HG03066 (cell line): Measurements from ENCODE around the gene DCC.

ENCODE experiments used
- ATAC-seq: cut with Tn5 transposase; IDR thresholded peaks from one replicate; pipeline ENCODE4 v1.9.1; 2021; ENCODE audit warnings: low read depth; ENCODE audit not compliant: unreplicated experiment

DCC gene

GRCh38 chr18:52888014-52888413 lies 548.0 kb downstream of the DCC start:
- no peak for ATAC-seq

GRCh38 chr18:52894801-52895200 lies 554.8 kb downstream of the DCC start:
- ATAC-seq = no peak

GRCh38 chr18:52897611-52898484 lies 557.9 kb downstream of the DCC start:
- no peak for ATAC-seq

GRCh38 chr18:52898485-52899058 lies 558.6 kb downstream of the DCC start:
- no peak for ATAC-seq

GRCh38 chr18:52902188-52902587 lies 562.2 kb downstream of the DCC start:
- no peak for ATAC-seq

GRCh38 chr18:52903857-52904256 lies 563.9 kb downstream of the DCC start:
- ATAC-seq = no peak

DNA sequence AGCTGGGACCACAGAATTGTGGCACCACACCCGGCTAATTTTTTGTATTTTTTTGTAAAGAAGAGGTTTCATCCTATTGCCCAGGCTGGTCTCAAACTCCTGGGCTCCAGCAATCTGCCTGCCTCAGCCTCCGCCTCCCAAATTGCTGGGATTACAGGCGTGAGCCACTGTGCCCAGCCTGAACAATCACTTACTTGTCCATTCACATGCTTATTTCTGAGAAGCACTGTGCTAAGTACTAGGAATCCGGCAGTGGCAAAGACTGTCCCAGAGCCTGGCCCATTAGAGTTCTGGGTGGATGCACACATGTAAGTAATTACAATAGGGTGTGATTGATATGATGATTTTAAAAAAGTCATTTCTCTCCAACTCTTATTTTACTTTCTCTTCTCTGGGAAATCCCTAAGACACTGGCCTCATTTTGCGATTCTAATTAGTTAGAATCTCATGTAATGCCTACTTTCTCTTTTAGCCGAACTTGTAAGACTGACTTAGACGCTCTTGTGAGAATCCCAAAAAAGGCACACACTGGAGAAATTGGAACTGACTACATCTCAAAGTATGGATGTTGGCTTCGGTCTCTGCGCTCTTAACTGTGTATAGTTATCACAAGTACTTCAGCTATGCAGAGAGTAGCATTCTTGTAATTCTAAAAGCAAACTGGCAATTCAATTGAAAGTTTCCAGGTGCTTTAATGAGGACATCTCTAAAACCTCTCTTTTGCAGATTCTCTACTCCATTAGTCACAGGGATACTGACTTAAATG lies 567.7 kb downstream of the DCC start:
- no peak for ATAC-seq

- ATAC-seq = no peak
These were observed 574.2 kb downstream of the DCC start for GRCh38 chr18:52914148-52914547.

- no peak for ATAC-seq
These were observed 580.7 kb downstream of the DCC start for GRCh38 chr18:52920665-52921064.

GRCh38 chr18:52933356-52933755 lies 593.4 kb downstream of the DCC start:
- ATAC-seq = no peak

GRCh38 chr18:52936931-52937330 lies 596.9 kb downstream of the DCC start:
- ATAC-seq = no peak

DNA sequence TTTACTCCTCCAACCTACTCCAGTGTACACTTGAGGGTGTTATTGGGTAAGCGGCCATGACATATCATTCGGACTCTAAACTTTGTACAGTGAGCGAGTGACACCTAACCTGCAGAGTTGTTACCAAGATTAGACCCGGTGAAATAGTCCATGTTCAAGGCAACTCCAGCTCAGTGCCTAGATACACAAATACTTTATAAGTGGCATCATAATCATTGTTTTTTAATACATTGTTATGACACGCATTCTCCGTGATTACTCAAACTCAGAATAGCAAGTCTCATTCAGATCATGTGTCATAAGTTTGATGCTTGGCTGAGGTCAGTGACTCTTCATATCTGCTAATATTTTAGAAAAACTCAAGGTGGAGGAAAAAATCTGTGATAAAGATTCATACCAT lies 597.8 kb downstream of the DCC start:
- no peak for ATAC-seq

GRCh38 chr18:52945552-52945951 lies 605.6 kb downstream of the DCC start:
- ATAC-seq = no peak

- no peak for ATAC-seq
These were observed 609.0 kb downstream of the DCC start for GRCh38 chr18:52948868-52949444.

- no peak for ATAC-seq
These were observed 610.2 kb downstream of the DCC start for GRCh38 chr18:52950155-52950554.

- no peak for ATAC-seq
These were observed 613.4 kb downstream of the DCC start for GRCh38 chr18:52953387-52953786.

DNA sequence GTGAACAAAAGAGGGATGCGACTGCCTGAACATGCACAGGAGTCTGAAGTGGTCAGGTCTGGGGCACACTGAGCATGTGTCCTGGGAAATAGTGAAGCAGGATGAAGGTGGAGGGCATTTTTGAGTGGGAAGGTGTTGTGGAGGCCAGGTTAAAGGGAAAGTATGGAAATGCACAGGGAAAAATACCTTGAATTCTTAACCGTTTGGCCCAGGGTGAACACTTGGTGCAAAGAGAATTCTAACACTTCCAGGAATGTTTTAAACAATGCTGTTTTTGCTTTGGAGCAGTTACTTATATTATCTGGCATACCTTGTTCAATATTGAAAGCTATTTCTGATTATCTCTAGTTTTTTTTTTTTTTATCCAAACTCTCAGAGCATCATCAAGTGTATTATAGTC lies 623.5 kb downstream of the DCC start:
- no peak for ATAC-seq

- no peak for ATAC-seq
These were observed 630.7 kb downstream of the DCC start for GRCh38 chr18:52970686-52971085.

GRCh38 chr18:52971097-52971496 lies 631.1 kb downstream of the DCC start:
- ATAC-seq = no peak

DNA sequence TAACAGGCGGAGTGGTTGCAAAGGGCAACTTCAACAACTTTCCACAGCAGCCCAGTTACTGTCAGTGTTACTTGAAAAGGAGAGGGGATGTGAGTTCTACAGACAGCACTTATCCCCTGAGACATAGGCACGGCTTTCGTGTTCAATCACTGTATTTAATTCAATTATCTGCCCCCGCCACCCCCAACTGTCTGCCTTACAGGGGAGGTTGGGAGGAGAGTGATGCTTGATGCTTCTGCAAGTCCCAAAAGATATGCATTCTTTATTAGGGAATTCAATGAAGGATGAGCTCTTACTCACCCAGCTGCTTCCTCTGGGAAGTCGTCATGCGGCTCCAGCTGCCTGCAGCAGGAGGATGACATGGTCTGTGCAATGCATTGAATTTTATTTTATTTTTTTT lies 639.9 kb downstream of the DCC start:
- ATAC-seq = no peak

- no peak for ATAC-seq
These were observed 651.2 kb downstream of the DCC start for GRCh38 chr18:52991246-52991645.
